Lung (tissue), 12 donors: ENCODE results near the gene PYGL. TPM values are rescaled to one million over a fixed set of nuclear protein-coding genes. Genes with fewer than 3 reads are reported as not detected.

Source experiments
- ATAC-seq: fragments of 200-7000 bp; cut with Tn5 transposase; one replicate; pipeline ENCODE4 v1.9.1; 2020; ENCODE audit warnings: moderate number of reproducible peaks; ENCODE audit not compliant: insufficient read depth, low FRiP score
- DNase-seq, 3 donors: peaks; one replicate each; pipeline ENCODE4 v3.0.0-alpha.2; 2013 to 2017
- H3K27ac ChIP-seq, 2 donors: one replicate each; pipeline ENCODE4 v1.5.1; 2013; ENCODE audit warnings: mild to moderate bottlenecking in 2 of 2, moderate library complexity in 2 of 2, control low read depth in 1 of 2, inconsistent platforms in 1 of 2, low read depth in 1 of 2, low read length in 1 of 2
- H3K27me3 ChIP-seq, 3 donors: one replicate each; pipeline ENCODE4 v1.5.1; 2013; ENCODE audit warnings: low read length in 2 of 3; ENCODE audit not compliant: control insufficient read depth in 3 of 3, insufficient read depth in 3 of 3
- H3K36me3 ChIP-seq, 4 donors: one replicate each; pipeline ENCODE4 v1.5.1; 2013; ENCODE audit warnings: low read length in 4 of 4, mild to moderate bottlenecking in 1 of 4, moderate library complexity in 1 of 4; ENCODE audit not compliant: control insufficient read depth in 4 of 4, insufficient read depth in 4 of 4
- H3K4me1 ChIP-seq, 5 donors: one replicate each; pipeline ENCODE4 v1.5.1; 2013; ENCODE audit warnings: low read length in 5 of 5, mild to moderate bottlenecking in 2 of 5, moderate library complexity in 1 of 5; ENCODE audit not compliant: control insufficient read depth in 5 of 5, insufficient read depth in 5 of 5
- H3K4me3 ChIP-seq: one replicate; pipeline ENCODE4 v1.5.1; 2013; ENCODE audit warnings: mild to moderate bottlenecking, control low read depth, moderate library complexity
- H3K9ac ChIP-seq, 2 donors: one replicate each; pipeline ENCODE4 v1.5.1; 2013; ENCODE audit warnings: low read length in 2 of 2, control low read depth in 1 of 2; ENCODE audit not compliant: insufficient read depth in 1 of 2
- H3K9me3 ChIP-seq, 4 donors: one replicate each; pipeline ENCODE4 v1.5.1; 2013; ENCODE audit warnings: low read length in 3 of 4, mild to moderate bottlenecking in 1 of 4, moderate library complexity in 1 of 4; ENCODE audit not compliant: control insufficient read depth in 4 of 4, insufficient read depth in 3 of 4
- WGBS, 2 donors: extraction: QIAGEN DNeasy Blood & Tissue Kit; methylation state at CpG; one replicate each; pipeline ENCODE4 v1.1.7; 2013; 5-methylcytosine and 5-hydroxymethylcytosine counted together
- polyA plus RNA-seq, 2 donors: library from polyadenylated mRNA; stranded (reverse); fragments of 200-250 nt; gene quantifications; one replicate each; pipeline ENCODE4 v1.2.1, GENCODE V29; 2013
- total RNA-seq, 2 donors: library from RNA; depleted of rRNA in 1 of 2; stranded (reverse); fragments of >200 nt in 1 of 2; gene quantifications; one replicate each; pipeline ENCODE4 v1.2.1, GENCODE V29; 2014 to 2021
- TF ChIP-seq, protein P1 (sequence below): IDR thresholded peaks from 2 replicates; pipeline ENCODE4 v1.5.1; 2012; ENCODE audit warnings: mild to moderate bottlenecking; ENCODE audit errors: control extremely low read depth, extremely low read depth
- donor health status: control.
- donor health status: control.
- donor health status: Bipolar disorder and iron deficiency.
- donor health status: healthy.
- donor health status: DM: yes; HTN: yes; CAD: no.

PYGL gene
- total and polyA plus RNA-seq, 4 donors: 18.7 to 85.4 (median 45.3) TPM

DNA sequence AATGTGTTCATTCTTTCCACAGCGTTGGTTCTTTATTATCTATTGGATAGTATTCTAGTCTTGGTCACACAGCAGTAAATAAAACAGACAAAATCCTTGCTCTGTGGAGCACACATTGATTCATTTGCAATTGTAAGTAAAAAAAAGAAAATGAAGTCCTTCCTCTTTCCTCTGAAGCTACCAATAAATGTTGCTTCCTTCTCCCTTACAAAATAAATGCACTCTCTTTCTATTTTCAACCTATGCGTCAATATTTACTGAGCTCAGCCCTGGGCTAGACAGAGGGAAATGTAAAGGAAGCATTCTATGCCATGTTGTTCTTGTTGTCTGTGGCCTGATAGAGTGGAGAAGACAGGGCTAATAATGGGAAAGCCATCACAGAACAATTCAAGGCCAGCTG is 69.5 kb downstream of the PYGL start:
- H3K9me3 ChIP-seq: no peaks in the 10 kb centered on the region
- no peak for ATAC-seq
- TF ChIP-seq, protein P1, sequence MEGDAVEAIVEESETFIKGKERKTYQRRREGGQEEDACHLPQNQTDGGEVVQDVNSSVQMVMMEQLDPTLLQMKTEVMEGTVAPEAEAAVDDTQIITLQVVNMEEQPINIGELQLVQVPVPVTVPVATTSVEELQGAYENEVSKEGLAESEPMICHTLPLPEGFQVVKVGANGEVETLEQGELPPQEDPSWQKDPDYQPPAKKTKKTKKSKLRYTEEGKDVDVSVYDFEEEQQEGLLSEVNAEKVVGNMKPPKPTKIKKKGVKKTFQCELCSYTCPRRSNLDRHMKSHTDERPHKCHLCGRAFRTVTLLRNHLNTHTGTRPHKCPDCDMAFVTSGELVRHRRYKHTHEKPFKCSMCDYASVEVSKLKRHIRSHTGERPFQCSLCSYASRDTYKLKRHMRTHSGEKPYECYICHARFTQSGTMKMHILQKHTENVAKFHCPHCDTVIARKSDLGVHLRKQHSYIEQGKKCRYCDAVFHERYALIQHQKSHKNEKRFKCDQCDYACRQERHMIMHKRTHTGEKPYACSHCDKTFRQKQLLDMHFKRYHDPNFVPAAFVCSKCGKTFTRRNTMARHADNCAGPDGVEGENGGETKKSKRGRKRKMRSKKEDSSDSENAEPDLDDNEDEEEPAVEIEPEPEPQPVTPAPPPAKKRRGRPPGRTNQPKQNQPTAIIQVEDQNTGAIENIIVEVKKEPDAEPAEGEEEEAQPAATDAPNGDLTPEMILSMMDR: no peak
- H3K4me3 ChIP-seq: no peak overlapping the region
- no peak for DNase-seq
- peaks cover 0 to 5% (median 0%) of the 10 kb centered on the region in 5 donors for H3K4me1 ChIP-seq
- H3K27ac ChIP-seq: no peak overlapping the region
- peaks cover 4 to 61% (median 33%) of the 10 kb centered on the region in 3 donors for H3K27me3 ChIP-seq
- H3K36me3 ChIP-seq: no peaks in the 10 kb centered on the region
- H3K9ac ChIP-seq: no peak overlapping the region
- 50% methylated on average over 2 of the region's 2 CpGs for WGBS, 2 donors

DNA sequence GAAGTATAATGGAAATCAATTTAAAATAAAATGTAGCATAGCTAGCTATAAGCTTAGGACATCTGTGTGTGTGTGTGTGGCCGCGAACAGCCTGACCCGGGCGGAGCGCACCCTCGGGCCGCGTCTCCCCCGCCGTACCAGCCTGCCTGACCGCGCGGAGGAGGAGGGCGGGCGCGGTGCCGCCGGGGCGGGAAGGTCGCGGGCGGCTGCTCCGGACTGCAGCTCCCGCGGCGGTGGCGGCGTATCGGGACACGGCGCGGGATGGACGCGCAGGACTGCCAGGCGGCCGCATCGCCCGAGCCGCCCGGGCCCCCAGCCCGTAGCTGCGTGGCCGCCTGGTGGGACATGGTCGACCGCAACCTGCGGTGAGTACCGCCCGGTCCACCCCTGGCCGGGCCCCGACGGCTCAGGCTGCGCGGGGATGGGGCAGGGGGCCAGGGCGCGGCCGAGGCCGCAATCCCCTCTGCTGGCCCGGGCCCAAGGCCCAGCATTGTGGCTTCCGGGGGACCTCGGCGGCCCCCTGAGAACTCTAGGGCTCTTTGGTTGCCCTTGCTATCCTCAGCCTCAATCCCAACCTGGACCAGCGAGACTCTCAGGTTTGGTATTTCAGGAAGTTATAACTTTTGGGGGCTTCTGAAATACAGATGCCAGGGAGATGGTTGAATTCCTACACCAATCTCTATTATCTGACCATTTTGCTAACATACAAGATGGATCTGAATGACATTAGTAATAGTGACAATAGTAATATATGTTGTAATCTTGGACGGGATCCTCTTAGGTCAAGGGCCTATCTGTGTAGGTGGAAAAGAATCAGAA is 72.2 kb downstream of the PYGL start, which contains the start of gene ABHD12B:
ABHD12B (plus strand) TSS at position 140 of the 819 bp plus-strand sequence; CDS start at position 262, 122 bp downstream.
- no peak within 1 kb of the TSS for H3K4me3 ChIP-seq
- peaks cover 0 to 5% (median 0%) of the 10 kb centered on the region in 5 donors for H3K4me1 ChIP-seq
- H3K36me3 ChIP-seq: no peaks in the 10 kb centered on the region
- peaks cover 4 to 53% (median 34%) of the 10 kb centered on the region in 3 donors for H3K27me3 ChIP-seq
- DNase-seq (peak in 2 of 3 donors; percentile 18 to 25), ATAC-seq (no peak)
- no peak within 1 kb of the TSS for H3K27ac ChIP-seq
- H3K9me3 ChIP-seq: no peaks in the 10 kb centered on the region
- TF ChIP-seq, protein P1: no peak
- WGBS, 2 donors: 11% methylated on average over 35 to 63 of the region's 63 CpGs
- H3K9ac ChIP-seq: no peak within 1 kb of the TSS

DNA sequence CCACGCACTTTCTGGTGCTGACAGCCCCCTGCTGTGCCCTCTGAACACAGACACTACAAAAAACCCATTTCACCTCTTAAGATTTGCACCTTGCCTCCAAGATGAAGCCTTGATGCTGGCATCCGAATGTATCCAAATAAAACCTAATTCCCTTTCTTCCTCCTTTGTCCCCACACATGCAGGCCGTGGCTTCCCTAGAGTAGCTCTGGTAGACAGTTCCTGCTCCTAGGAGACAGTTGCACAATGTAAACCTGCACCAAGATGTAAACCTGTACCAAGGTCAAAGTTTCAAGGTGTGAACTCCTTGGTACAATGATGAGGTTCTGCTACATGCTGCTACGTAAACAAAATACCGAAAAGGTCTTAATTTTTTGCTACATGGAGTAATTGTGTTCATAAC is 73.1 kb downstream of the PYGL start:
- no peak for ATAC-seq
- no peaks in the 10 kb centered on the region for H3K36me3 ChIP-seq
- WGBS, 2 donors: 74 to 82% methylated on average over 5 of the region's 5 CpGs
- TF ChIP-seq, protein P1: no peak
- H3K9me3 ChIP-seq: no peaks in the 10 kb centered on the region
- no peak overlapping the region for H3K4me3 ChIP-seq
- DNase-seq: no peak
- peaks cover 0 to 5% (median 0%) of the 10 kb centered on the region in 5 donors for H3K4me1 ChIP-seq
- H3K27me3 ChIP-seq: peaks cover 4 to 45% (median 34%) of the 10 kb centered on the region in 3 donors
- no peak overlapping the region for H3K27ac ChIP-seq
- no peak overlapping the region for H3K9ac ChIP-seq
